PC-9 (cell line): ENCODE results near the gene TOB2. TPM values are rescaled to one million over a fixed set of nuclear protein-coding genes. Genes with fewer than 3 reads are reported as not detected.

Source experiments
- BruUV-seq: library from RNA; stranded (reverse); fragments of 400-500 nt; replicated peaks from 2 replicates; lab custom pipeline; 2021; lab: Mats Ljungman, UMichigan
- CTCF ChIA-PET: fragments of 300-600 bp; sonication (Branson Sonifier 250); formaldehyde crosslinking; loops from one replicate; lab custom pipeline; 2022; ENCODE audit warnings: antibody characterized with exemption; lab: Charles Lee
- POLR2A ChIA-PET: fragments of 300-600 bp; sonication (Branson Sonifier 250); formaldehyde crosslinking; loops from one replicate; lab custom pipeline; 2022; ENCODE audit warnings: antibody characterized with exemption; ENCODE audit not compliant: unreplicated experiment; lab: Charles Lee
- DNase-seq, 2 experiments: peaks; one replicate each; pipeline versions ENCODE4 v3.0.0 to v3.0.0-alpha.2; 2015 to 2022; ENCODE audit warnings: mixed read lengths in 1 of 2
- H2AFZ ChIP-seq: fragments of 200-600 bp; sonication (generic); 2 replicates; pipeline ENCODE4 v1.8.1; 2017; ENCODE audit warnings: antibody characterized with exemption
- H3F3A ChIP-seq: fragments of 200-600 bp; sonication (generic); 2 replicates; pipeline ENCODE4 v1.8.1; 2017; ENCODE audit warnings: antibody characterized with exemption, mild to moderate bottlenecking, low read depth; ENCODE audit not compliant: insufficient read depth
- H3K27ac ChIP-seq: fragments of 200-600 bp; sonication (generic); 2 replicates; pipeline ENCODE4 v1.6.1; 2016; ENCODE audit warnings: mixed run types
- H3K27me3 ChIP-seq: fragments of 200-600 bp; sonication (generic); 2 replicates; pipeline ENCODE4 v1.6.1; 2016; ENCODE audit warnings: low read depth, mixed run types; ENCODE audit not compliant: insufficient read depth
- H3K36me3 ChIP-seq: fragments of 200-600 bp; sonication (generic); 2 replicates; pipeline ENCODE4 v1.6.1; 2016; ENCODE audit warnings: low read depth, mixed run types
- H3K4me1 ChIP-seq: fragments of 200-600 bp; sonication (generic); replicated peaks from 2 replicates; pipeline ENCODE4 v1.6.1; 2016; ENCODE audit warnings: mixed run types; ENCODE audit not compliant: insufficient read depth
- H3K4me2 ChIP-seq: fragments of 200-600 bp; sonication (generic); 2 replicates; pipeline ENCODE4 v1.6.1; 2017; ENCODE audit warnings: mixed run types
- H3K4me3 ChIP-seq: fragments of 200-600 bp; sonication (generic); 2 replicates; pipeline ENCODE4 v1.6.1; 2016; ENCODE audit warnings: mixed run types
- H3K79me2 ChIP-seq: fragments of 200-600 bp; sonication (generic); 2 replicates; pipeline ENCODE4 v1.6.1; 2017; ENCODE audit warnings: low read depth, mixed run types
- H3K9me2 ChIP-seq: fragments of 200-600 bp; sonication (generic); 2 replicates; pipeline ENCODE4 v1.8.1; 2017; ENCODE audit warnings: mild to moderate bottlenecking; ENCODE audit not compliant: insufficient read depth
- H3K9me3 ChIP-seq: fragments of 200-600 bp; sonication (generic); 2 replicates; pipeline ENCODE4 v1.8.1; 2016; ENCODE audit warnings: low read depth; ENCODE audit not compliant: insufficient read depth
- H4K20me1 ChIP-seq: fragments of 200-600 bp; sonication (generic); 2 replicates; pipeline ENCODE4 v1.8.1; 2017; ENCODE audit not compliant: insufficient read depth
- CTCF ChIP-seq: fragments of 200-600 bp; sonication (generic); conservative IDR thresholded peaks from 2 replicates; pipeline ENCODE4 v1.6.1; 2017; ENCODE audit warnings: mixed run types, antibody characterized with exemption, mild to moderate bottlenecking, moderate library complexity
- EZH2 ChIP-seq: fragments of 200-600 bp; sonication (generic); IDR thresholded peaks from 2 replicates; pipeline ENCODE4 v1.8.0; 2017; ENCODE audit warnings: antibody characterized with exemption, low read depth
- intact Hi-C: fragments of 100-400 bp; cut with micrococcal nuclease; formaldehyde crosslinking; loops from one replicate; pipeline ENCODE4 v1.10.0; 2022; ENCODE audit not compliant: unreplicated experiment
- total RNA-seq: library from RNA; stranded (reverse); gene quantifications from 2 replicates; pipeline ENCODE4 v1.2.3, GENCODE V29; 2021

Gene TOB2
- total RNA-seq, 1 experiment from 2014 or later, result 57.4 TPM

GRCh38 chr22:41408665-41409064, 37.9 kb downstream of the TOB2 start:
- no peak overlapping the region for H2AFZ ChIP-seq
- H3K27ac ChIP-seq, result no peak overlapping the region
- peaks cover 14% of the 10 kb centered on the region for H3K79me2 ChIP-seq
- no peaks in the 10 kb centered on the region for H3K9me3 ChIP-seq
- H3K4me3 ChIP-seq, result no peak overlapping the region
- no peaks in the 10 kb centered on the region for H4K20me1 ChIP-seq
- CTCF ChIA-PET, result no interaction called here
- DNase-seq, result no peak
- TF ChIP-seq CTCF, result no peak
- no peak for TF ChIP-seq EZH2
- POLR2A ChIA-PET, result no interaction called here
- peaks cover 14% of the 10 kb centered on the region for H3K4me1 ChIP-seq
- no peaks in the 10 kb centered on the region for H3K36me3 ChIP-seq
- BruUV-seq, result no TSS peak
- H3K4me2 ChIP-seq, result no peak overlapping the region
- intact Hi-C loops, result loop anchor here (10.0 kb wide), 1 partner anchor 186 kb away; no protein-coding TSS in a partner anchor
- peaks cover 6% of the 10 kb centered on the region for H3F3A ChIP-seq
- H3K27me3 ChIP-seq, result no peaks in the 10 kb centered on the region
- H3K9me2 ChIP-seq, result no peaks in the 10 kb centered on the region

GRCh38 chr22:41407433-41407832, 39.2 kb downstream of the TOB2 start:
- intact Hi-C loops, result loop anchor here (10.0 kb wide), 1 partner anchor 187 kb away; no protein-coding TSS in a partner anchor
- Histone ChIP-seq H2AFZ (no peak overlapping the region), H3F3A (peaks cover 3% of the 10 kb centered on the region), H3K4me2 (no peak overlapping the region), H3K36me3 (no peaks in the 10 kb centered on the region), H3K79me2 (peaks cover 11% of the 10 kb centered on the region), H3K9me2 (no peaks in the 10 kb centered on the region), H4K20me1 (no peaks in the 10 kb centered on the region), H3K9me3 (no peaks in the 10 kb centered on the region), H3K4me3 (no peak overlapping the region), H3K4me1 (peaks cover 12% of the 10 kb centered on the region), H3K27me3 (no peaks in the 10 kb centered on the region), H3K27ac (no peak overlapping the region)
- no TSS peak for BruUV-seq
- no peak for TF ChIP-seq CTCF
- TF ChIP-seq EZH2, result no peak
- DNase-seq, result no peak
- POLR2A ChIA-PET, result no interaction called here
- CTCF ChIA-PET, result no interaction called here

GRCh38 chr22:41406410-41406809, 40.2 kb downstream of the TOB2 start:
- ChIA-PET POLR2A (interaction anchor here (0.7 kb wide), 1 partner anchor 63 kb away, joined by 11 read pairs; no protein-coding TSS in a partner anchor), CTCF (no interaction called here)
- Histone ChIP-seq H3K36me3 (no peaks in the 10 kb centered on the region), H3K9me2 (no peaks in the 10 kb centered on the region), H3F3A (peaks cover 9% of the 10 kb centered on the region), H3K9me3 (no peaks in the 10 kb centered on the region), H2AFZ (no peak overlapping the region), H3K4me2 (no peak overlapping the region), H4K20me1 (no peaks in the 10 kb centered on the region), H3K27me3 (no peaks in the 10 kb centered on the region), H3K4me3 (no peak overlapping the region), H3K27ac (no peak overlapping the region), H3K79me2 (peaks cover 5% of the 10 kb centered on the region; the same call in 1 of the 2 replicates), H3K4me1 (peaks cover 13% of the 10 kb centered on the region)
- no TSS peak for BruUV-seq
- intact Hi-C loops, result loop anchor here (10.0 kb wide), 1 partner anchor 188 kb away; no protein-coding TSS in a partner anchor
- TF ChIP-seq CTCF (no peak), EZH2 (no peak)
- no peak for DNase-seq
